OCI-LY7 (cell line): Measurements from ENCODE around the gene COL5A1. TPM values are rescaled to one million over a fixed set of nuclear protein-coding genes. Genes with fewer than 3 reads are reported as not detected.

Experiments used
- BruUV-seq: library from RNA; stranded (reverse); fragments of 400-500 nt; replicated peaks from 2 replicates; lab custom pipeline; 2021; lab: Mats Ljungman, UMichigan
- CTCF ChIA-PET: fragments of 300-600 bp; sonication (Branson Sonifier 250); formaldehyde crosslinking; loops from one replicate; lab custom pipeline; 2022; ENCODE audit warnings: antibody characterized with exemption; ENCODE audit not compliant: unreplicated experiment; lab: Charles Lee
- POLR2A ChIA-PET: fragments of 300-600 bp; sonication (Branson Sonifier 250); formaldehyde crosslinking; loops from one replicate; lab custom pipeline; 2022; ENCODE audit warnings: antibody characterized with exemption; lab: Charles Lee
- DNase-seq: peaks from one replicate; pipeline ENCODE4 v3.0.0-alpha.2; 2015; ENCODE audit warnings: low spot score
- H2AFZ ChIP-seq: fragments of 200-600 bp; sonication (generic), shearing (Covaris generic); 2 replicates; pipeline ENCODE4 v1.6.1; 2014; ENCODE audit warnings: mild to moderate bottlenecking, antibody characterized with exemption, low read length, moderate library complexity
- H3K27ac ChIP-seq: fragments of 200-600 bp; sonication (generic); 2 replicates; pipeline ENCODE4 v1.5.1; 2014; ENCODE audit warnings: mixed run types, low read depth, mild to moderate bottlenecking, moderate library complexity, low read length, inconsistent platforms; ENCODE audit not compliant: poor library complexity, severe bottlenecking
- H3K36me3 ChIP-seq: fragments of 200-600 bp; sonication (generic); 2 replicates; pipeline ENCODE4 v1.6.1; 2014; ENCODE audit warnings: mild to moderate bottlenecking, antibody characterized with exemption, low read length, moderate library complexity, mixed read lengths; ENCODE audit not compliant: insufficient read depth
- H3K4me1 ChIP-seq: fragments of 200-600 bp; sonication (generic); 2 replicates; pipeline ENCODE4 v1.5.1; 2014; ENCODE audit warnings: mild to moderate bottlenecking, low read length; ENCODE audit not compliant: insufficient read depth, poor library complexity, severe bottlenecking
- H3K4me2 ChIP-seq: fragments of 200-600 bp; sonication (generic); 2 replicates; pipeline ENCODE4 v1.6.1; 2014; ENCODE audit warnings: mild to moderate bottlenecking, low read length
- H3K4me3 ChIP-seq: fragments of 200-600 bp; sonication (generic); 2 replicates; pipeline ENCODE4 v1.5.1; 2014; ENCODE audit warnings: mild to moderate bottlenecking, low read depth, low read length; ENCODE audit not compliant: poor library complexity, severe bottlenecking
- H3K79me2 ChIP-seq: fragments of 200-600 bp; sonication (generic); 2 replicates; pipeline ENCODE4 v1.6.1; 2016; ENCODE audit warnings: low read depth, mild to moderate bottlenecking, low read length, moderate library complexity, mixed read lengths; ENCODE audit not compliant: insufficient read depth
- H3K9me2 ChIP-seq: fragments of 200-600 bp; sonication (generic); 2 replicates; pipeline ENCODE4 v1.6.1; 2016; ENCODE audit warnings: mild to moderate bottlenecking, low read length, mixed read lengths; ENCODE audit not compliant: insufficient read depth
- H3K9me3 ChIP-seq: fragments of 200-600 bp; sonication (generic); 2 replicates; pipeline ENCODE4 v1.6.1; 2014; ENCODE audit warnings: mild to moderate bottlenecking, mixed run types, low read length, mixed read lengths
- H4K20me1 ChIP-seq: fragments of 200-600 bp; sonication (generic); 2 replicates; pipeline ENCODE4 v1.6.1; 2014; ENCODE audit warnings: mild to moderate bottlenecking, antibody characterized with exemption, low read length, moderate library complexity, mixed read lengths; ENCODE audit not compliant: insufficient read depth
- CTCF ChIP-seq: fragments of 200-600 bp; sonication (generic); conservative IDR thresholded peaks from 2 replicates; pipeline ENCODE4 v1.5.1; 2014; ENCODE audit warnings: mild to moderate bottlenecking, antibody characterized with exemption, low read length, moderate library complexity, mixed read lengths
- EZH2phosphoT487 ChIP-seq: fragments of 200-600 bp; sonication (generic); IDR thresholded peaks from 2 replicates; pipeline ENCODE4 v1.6.1; 2018; ENCODE audit warnings: low read depth, borderline replicate concordance, mild to moderate bottlenecking, mixed run types, antibody characterized with exemption, low read length, moderate library complexity, mixed read lengths
- intact Hi-C: fragments of 100-400 bp; cut with micrococcal nuclease; formaldehyde crosslinking; loops from one replicate; pipeline ENCODE4 v1.10.0; 2022; ENCODE audit not compliant: unreplicated experiment
- total RNA-seq, 2 experiments: library from RNA; depleted of rRNA in 1 of 2; stranded (reverse); fragments of >200 nt in 1 of 2; shearing (Covaris generic) in 1 of 2; gene quantifications; 2 replicates each; pipeline ENCODE4 v1.2.3, GENCODE V29; 2014 to 2022

Gene COL5A1
- total RNA-seq, 2 experiments from 2014 or later = 12.2 to 28.6 TPM

GRCh38 chr9:134760750-134761420 lies 119.3 kb downstream of the COL5A1 start:
- H4K20me1 ChIP-seq = no peaks in the 10 kb centered on the region
- DNase-seq = no peak
- BruUV-seq = no TSS peak
- H3K36me3 ChIP-seq = no peaks in the 10 kb centered on the region
- H2AFZ ChIP-seq = no peak overlapping the region
- no peak for TF ChIP-seq CTCF
- no peak for TF ChIP-seq EZH2phosphoT487
- intact Hi-C loops = no loop called here
- no peak overlapping the region for H3K27ac ChIP-seq
- H3K4me1 ChIP-seq = peaks cover 4% of the 10 kb centered on the region
- no peak overlapping the region for H3K4me3 ChIP-seq
- H3K9me3 ChIP-seq = no peaks in the 10 kb centered on the region
- H3K4me2 ChIP-seq = no peak overlapping the region
- no peaks in the 10 kb centered on the region for H3K9me2 ChIP-seq
- ChIA-PET CTCF (no interaction called here), POLR2A (no interaction called here)
- H3K79me2 ChIP-seq = no peaks in the 10 kb centered on the region

- Histone ChIP-seq H3K4me2 (no peak overlapping the region), H3K27ac (no peak overlapping the region), H3K4me1 (peaks cover 41% of the 10 kb centered on the region), H3K9me2 (no peaks in the 10 kb centered on the region), H3K4me3 (no peak overlapping the region), H3K9me3 (no peaks in the 10 kb centered on the region), H4K20me1 (no peaks in the 10 kb centered on the region), H3K79me2 (no peaks in the 10 kb centered on the region), H2AFZ (no peak overlapping the region), H3K36me3 (no peaks in the 10 kb centered on the region)
- CTCF ChIA-PET = no interaction called here
- POLR2A ChIA-PET = no interaction called here
- TF ChIP-seq EZH2phosphoT487 (no peak), CTCF (no peak)
- intact Hi-C loops = loop anchor here (5.0 kb wide), 1 partner anchor 168 kb away; no protein-coding TSS in a partner anchor
- no TSS peak for BruUV-seq
- DNase-seq = no peak
Observed at GRCh38 chr9:134764473-134765269, 123.1 kb downstream of the COL5A1 start.
